NCI-H524 (cell line): ENCODE measurements around the gene MOB2.
"Not testable (repeated sequence)": the region's sequence is repeated elsewhere in the genome, so short reads cannot be mapped to it uniquely, and the experiment has no call there.

ENCODE experiments used
- DNase-seq, 2 experiments: peaks; one replicate each; lab custom pipeline; 2025; lab: John Stamatoyannopoulos, UW

Gene MOB2

DNA sequence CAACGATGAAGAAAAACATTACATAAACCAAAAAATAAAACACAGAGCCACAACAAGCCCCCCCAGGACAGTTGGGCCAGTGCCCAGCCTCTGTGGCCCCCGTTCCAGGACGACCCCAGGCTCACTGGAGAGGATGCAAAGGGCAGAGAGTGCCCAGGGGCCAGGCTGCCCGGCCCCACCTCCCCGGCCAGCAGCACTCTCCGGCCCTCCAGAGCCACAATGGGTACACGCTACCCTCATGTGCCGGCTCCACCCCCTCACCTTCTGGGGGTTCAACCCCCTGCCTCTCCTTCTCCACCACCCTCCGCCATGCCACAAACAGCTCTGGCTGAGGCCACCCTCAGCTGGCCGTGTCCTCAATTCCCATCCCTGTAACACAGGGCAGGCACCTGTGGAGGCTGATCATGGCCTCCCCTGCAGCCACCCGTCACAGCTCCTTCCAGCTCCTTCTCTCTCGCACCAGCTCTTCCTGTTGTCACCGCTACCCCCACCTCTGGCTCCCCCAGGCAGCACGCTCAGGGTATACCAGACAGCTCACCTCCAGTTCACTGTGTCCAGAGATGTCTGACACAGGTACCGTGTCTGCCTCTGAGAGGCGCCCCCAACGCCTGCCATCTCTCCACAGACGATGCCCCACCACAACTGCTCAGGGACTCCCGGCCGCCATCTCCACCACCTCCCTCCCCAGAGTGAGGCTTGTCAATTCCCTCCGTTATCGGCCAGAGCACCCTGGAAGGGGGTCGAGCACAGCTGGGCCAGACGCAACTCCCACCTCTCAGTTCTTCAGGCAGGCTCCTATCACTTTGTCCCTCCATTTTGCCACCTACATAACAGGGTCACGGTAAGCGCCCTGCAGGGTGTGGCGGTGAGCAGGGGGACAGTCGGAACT, 30.8 kb upstream of the MOB2 start:
- no peak for DNase-seq

DNA sequence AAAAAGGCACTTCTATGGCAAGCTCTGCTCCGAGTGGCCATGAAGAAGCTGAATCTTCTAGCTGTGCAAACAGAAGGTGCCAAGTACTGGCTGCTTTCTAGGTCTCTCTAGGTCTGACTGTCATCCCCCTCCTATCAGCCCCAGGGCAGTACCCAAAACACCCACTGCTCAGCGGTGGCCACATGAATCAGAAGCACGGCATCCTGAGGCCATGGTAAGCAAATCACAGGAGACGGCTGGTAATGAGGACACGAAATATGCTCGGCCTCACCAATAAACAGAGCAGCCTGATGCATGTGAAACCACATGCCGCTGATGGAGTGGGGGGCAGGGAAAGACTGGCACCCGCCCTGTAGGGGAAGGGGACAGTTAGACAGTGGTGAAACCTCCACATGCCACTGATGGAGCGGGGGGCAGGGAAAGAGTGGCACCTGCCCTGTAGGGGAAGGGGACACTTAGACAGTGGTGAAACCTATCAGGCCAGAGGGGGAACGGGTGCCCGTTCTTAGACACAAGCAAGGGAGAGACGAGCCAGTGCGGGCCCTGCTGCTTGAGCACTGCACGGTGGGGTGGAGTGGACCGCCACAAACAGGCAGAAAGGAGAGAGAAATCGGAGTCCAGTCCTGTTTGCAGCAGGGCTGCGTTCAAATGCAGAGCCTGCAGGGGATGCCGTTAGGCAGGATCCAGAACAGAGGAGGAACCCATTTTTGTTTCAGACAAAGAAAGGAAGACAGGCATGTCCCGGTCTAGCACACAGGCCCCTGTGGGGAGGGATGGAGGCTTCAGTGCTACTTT, 29.9 kb upstream of the MOB2 start:
- DNase-seq, result no peak

DNA sequence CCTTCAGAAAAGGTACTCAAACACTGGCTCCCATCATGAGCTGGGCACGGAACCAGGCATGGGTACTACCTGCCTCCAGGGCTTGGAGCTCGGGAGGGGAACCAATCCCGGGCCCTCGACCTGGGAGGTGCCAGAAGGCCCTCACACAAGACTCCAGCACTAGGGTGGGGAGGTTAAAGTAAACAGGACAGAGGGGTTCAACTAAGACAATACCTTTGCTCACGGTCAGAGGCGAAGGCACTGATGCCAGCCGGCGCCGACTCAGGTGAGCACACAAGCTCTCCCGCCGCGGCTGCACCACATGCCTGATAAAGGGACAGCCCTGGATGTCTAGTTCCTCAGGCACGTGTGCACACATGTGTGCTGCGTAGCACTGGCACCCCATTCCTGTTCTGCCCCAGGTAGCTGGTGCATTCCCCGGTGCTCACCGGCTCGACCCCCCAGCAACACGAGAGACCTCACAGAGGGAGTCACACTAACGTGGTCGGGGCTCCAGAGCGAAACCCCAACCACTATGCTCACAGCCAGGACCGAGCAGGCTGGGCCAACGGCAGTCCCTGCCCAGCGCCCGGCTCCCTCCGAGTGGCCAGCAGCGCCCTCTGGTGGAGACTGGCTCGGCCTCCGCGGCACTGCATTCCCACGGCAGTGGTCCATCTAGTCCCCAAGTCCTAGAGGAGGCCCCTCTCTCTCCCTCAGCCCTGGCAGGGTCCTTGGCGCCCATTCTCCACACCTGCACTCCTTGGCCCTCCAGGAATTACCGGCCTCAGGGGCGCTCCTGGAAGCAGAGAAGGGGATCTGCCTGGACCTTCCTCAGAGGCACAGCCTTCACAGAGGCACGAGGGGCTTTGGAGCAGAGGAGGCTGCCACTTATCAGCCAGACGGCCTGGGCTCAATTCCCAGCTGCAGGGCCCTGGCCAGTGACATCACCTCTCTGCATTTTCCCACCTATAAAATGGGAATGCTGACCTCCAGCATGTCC, 28.8 kb upstream of the MOB2 start:
- DNase-seq, result peak; percentile 2 to 42

DNA sequence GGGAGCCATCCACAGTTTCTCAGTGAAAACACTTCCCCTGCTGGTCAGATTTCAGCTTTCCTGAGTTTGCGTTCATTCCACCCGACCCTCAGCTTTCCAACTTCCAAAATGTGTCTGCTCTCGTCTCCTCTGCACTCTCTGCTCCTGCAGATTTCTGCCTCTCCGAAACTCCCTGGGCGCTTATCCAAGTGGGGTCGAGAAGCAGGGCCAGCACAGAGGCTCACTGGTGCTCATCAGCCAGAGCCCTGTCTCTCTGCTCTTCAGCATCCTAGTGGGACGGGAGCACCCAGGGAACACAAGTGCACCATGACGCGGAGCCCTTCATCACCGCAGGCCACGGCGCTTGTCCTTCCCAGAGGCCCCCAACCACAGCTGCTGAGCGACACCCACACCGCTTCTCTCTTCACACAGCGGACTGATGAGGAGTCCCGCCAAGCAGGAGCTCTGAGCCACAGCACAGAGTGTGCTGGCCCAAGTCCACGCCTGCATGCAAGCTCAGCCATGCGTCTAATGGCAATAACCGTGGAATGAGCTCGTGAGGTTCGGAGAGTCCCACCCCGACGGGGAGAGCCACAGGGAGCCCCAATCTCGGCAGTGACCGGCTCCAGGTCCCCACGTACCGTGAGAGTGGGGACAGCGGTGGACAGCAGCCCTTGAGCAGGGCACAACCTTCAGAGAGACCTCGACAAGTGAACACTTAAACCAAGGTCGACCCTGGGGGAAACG, 27.9 kb upstream of the MOB2 start:
- no peak for DNase-seq

DNA sequence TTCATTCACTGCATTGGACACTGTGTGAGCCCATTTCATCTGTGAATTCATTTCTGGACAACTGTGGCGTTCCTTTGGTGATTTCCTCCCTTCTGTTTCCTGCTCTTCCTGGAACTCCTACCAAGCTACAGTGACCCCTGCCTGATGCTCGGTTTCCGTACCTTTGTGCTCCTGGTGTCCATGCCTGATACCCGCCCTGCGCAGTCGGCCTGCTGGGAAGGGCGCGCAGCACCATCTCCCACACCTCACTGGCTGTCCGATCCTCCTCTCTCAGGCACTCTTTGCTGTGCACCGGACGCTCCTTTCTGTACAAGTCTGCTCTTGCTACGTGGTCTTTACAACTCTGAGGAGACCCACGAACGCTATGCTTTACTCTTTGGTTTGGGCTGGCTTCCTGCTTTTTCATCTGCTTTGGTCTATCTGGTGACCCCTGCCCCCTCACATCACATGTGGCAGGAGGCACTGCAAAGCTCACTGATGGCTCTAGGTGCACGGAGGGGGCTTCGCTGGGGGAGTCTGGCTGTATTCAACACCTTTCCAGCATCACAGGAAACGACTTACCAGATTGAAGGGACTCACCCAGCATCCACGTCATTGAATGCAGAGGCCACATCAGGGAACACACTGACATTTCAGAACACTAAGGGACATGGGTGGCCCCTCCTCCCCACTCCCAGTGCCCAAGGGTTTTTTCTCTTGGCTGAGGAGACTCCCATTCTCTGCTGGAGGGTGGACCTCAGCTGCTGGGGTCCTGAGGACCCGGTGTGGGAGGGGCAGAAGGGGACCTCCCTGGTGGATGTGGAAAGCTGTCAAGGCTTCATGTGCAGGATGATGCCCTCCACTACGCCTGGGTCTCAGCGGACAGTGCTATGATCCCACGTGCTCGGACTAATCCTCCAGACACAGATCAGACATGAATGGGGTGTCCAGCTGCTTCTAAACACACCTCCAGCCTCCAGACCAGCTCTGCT, 27.0 kb upstream of the MOB2 start:
- DNase-seq, result no peak

DNA sequence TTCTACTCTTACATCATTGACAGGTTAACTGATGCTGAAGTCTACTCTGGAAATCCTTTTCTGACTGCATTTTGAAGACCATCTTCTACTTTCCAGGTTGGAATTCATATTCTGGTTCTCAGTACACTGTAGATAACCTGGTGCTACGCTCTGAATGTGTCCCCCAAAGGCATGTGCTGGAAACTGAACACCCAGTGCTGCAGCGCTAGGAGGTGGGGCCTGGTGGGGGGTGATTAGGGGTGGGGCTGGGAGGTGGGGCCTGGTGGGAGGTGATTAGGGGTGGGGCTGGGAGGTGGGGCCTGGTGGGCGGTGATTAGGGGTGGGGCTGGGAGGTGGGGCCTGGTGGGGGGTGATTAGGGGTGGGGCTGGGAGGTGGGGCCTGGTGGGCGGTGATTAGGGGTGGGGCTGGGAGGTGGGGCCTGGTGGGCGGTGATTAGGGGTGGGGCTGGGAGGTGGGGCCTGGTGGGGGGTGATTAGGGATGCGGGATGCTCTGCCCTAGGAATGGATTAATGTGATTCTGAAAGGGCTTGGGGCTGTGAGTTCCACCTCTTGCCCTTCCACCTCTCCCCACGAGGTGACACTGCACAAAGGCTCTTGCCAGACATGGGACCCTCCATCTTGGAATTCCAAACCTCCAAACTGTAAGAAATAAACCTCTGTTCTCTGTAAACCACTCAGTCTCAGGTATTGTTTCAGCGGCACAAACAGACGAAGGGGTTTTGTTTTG, 26.1 kb upstream of the MOB2 start:
- peak in 1 of 2 experiments; percentile 3 for DNase-seq

DNA sequence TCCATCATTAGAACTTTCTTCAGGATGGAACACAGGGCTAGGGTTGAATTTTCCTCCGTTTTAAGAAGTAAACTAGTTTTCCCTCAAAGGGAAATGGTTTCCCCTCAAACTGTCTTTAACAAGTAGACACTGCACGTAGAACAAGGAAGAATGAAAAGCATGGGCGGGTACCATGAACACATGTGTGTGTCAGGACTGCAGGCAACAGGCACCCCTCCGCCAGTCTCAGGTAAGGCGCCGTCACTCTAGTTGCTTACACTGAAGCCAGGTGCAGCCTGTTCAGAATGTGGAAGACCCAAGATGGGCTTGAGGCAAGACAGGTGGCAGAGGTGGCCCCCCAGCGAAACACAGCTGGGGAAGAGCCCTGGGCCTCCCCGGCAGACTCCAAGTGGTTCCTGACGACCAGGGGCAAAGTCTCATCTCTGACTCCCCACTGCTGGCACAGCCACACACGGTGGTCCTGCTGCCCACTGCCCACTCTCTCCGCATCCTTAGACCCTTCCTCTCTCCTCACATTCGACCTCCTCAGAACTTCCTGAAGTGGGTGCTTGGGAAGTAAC, 25.4 kb upstream of the MOB2 start:
- no peak for DNase-seq

DNA sequence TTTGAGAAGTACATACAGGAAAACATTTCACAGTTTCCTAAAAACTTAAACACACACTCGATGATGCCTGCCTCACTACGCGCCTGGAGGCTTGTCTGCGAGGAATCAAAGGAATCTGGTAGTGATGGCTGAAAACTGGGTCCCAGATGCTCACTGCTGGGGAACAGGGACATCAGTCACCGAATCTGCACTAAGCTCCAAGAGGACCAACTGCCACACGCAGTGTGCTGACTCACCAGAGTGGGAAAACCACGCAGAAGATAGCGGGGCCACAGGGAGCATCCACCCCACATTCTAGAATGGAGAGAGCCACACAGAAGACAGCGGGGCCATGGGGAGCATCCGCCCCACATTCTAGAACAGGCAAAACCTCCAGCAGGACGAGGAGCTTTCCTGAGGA, 24.3 kb upstream of the MOB2 start:
- no peak for DNase-seq

DNA sequence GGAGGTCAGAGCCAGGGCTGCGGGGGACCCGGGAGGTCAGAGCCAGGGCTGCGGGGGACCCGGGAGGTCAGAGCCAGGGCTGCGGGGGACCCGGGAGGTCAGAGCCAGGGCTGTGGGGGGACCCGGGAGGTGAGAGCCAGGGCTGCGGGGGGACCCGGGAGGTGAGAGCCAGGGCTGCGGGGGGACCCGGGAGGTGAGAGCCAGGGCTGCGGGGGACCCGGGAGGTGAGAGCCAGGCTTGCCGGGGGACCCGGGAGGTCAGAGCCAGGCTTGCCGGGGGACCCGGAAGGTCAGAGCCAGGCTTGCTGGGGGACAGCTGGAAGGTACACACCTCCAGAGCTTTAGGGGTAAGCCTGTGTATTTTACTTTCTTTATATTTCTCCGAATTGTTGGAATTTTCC, 23.8 kb upstream of the MOB2 start:
- not testable (repeated sequence) for DNase-seq

DNA sequence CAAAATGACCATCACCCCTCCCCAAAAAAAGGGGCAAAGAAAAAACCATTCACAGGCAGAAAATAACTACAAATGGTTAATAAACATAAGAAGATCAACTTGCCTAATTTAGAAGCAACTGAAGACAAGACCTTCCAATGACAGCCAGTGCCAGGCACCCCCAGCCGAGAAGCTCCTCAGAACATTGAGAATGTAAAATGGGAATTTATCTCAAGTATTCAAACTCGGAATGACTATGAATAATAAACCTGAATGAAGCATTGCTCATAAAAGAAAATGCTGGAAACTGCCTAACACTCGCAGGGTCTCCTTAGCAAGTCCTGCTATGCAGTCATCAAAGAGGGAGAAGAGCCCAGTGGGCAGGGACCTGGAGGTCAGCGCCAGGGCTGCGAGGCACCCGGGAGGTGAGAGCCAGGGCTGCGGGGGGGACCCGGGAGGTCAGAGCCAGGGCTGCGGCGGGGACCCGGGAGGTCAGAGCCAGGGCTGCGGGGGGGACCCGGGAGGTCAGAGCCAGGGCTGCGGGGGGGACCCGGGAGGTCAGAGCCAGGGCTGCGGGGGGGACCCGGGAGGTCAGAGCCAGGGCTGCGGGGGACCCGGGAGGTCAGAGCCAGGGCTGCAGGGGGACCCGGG, 23.2 kb upstream of the MOB2 start:
- no peak for DNase-seq

DNA sequence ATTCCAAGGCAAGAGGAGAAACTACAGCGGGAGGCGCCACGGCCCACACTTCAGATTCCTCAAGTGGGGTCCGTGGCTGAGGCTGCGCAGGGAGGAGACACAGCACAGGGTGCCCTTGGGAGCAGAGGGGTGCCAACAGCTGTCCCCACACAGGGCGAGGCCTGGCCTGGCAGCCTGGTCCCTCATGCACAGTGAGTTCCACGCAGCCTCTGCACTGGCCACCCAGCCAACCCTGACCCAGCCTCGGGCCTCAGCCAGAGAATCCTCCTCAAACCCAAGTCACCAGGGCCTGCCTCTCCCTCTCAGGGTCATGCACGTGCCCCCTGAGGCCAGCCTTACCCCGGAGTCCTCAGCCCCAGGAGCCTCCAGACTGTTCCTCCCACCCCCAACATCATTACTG, 22.4 kb upstream of the MOB2 start:
- no peak for DNase-seq

DNA sequence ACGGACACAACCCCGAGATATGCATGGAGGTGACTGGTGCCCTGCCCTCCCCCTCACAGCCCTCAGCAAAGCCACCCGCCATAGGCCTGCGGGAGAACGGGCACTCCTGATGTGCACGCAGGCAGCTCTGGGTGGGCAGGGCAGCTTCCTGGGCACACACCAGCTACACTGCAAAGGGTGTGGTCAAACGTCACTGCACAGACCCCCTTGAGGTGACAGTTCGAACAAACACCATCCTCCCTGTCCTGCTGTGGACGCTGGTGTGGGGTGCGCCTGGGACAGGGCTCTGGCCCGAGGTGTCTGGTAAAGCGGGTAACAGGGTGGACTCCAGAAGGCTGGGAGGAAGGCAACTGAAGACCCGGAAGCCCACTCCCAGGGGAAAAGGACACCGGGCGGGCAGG, 21.9 kb upstream of the MOB2 start:
- DNase-seq, result no peak

DNA sequence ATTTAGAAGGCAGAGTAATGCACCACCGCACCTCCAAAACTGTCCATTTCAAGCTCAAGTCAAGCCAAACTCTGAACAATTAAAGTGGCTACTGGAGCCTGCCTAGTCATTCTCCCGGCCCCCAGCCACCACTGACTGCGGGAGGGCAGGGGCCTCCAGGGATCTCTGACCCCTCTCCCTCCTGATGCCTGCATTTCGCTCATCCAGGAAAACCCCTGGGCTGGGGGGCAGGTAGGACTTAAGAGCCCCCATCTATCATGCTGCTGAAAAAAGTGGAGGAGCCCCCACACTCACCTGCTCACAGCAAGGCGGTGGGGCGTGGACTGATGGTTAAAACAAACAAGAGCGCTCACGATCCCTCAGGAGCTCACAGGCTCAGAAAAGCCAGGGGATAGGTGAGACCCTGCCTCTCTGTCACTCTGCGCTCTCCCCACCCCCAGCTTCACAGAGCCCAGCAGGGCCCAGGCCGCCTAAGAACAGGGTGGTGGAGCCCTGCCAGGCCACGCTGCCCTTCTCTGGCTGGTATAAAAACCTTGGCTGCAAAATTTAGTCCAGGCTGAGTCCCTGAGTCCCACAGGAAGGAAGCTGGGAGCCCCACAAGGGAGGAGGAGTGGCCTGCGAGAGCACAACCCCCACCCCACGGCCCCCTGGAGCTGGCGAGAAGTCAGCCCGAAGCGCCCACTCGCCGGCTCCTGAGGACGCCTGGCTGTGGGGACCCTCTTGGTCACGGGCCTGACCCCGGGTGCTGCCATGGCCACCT, 21.0 kb upstream of the MOB2 start:
- DNase-seq, result no peak

DNA sequence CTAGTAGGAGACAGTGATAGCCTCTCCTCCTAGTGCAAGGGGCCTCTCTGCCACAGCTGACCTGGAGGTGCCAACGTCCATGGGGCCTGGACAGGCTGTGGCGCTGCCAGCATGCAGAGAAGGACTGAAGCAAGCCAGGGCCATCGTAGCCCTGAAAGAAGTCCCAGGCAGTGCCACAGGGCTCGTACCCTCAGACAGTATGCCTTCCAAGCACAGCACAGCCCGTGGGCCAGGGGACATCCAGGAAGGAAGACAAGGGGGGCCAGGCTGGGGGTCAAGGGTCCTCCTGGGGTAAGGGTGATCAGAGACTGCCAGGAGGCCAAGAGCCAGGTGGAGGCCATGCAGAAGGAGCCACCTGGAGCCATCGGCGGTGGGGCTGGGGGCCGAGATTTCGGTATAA, 20.4 kb upstream of the MOB2 start:
- no peak for DNase-seq

DNA sequence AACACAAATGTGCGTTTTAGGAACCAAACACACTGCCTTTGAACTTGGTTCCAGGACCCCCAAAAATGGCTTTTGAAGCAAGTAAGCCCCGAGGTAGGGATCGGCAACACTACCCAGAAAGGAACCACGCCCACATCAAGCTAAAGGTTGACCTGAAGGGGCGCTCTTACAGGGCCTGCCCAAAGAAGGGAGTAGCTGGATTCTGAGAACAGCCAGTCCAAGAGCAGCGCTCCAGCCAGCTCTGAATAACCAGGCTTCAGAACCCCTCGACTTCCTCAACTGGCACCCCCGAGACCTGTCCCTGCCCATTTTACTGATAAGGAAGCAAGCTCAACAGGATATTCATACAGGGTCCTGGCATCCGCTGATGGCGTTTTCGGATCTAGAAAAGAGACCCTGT, 18.9 kb upstream of the MOB2 start:
- DNase-seq, result no peak

DNA sequence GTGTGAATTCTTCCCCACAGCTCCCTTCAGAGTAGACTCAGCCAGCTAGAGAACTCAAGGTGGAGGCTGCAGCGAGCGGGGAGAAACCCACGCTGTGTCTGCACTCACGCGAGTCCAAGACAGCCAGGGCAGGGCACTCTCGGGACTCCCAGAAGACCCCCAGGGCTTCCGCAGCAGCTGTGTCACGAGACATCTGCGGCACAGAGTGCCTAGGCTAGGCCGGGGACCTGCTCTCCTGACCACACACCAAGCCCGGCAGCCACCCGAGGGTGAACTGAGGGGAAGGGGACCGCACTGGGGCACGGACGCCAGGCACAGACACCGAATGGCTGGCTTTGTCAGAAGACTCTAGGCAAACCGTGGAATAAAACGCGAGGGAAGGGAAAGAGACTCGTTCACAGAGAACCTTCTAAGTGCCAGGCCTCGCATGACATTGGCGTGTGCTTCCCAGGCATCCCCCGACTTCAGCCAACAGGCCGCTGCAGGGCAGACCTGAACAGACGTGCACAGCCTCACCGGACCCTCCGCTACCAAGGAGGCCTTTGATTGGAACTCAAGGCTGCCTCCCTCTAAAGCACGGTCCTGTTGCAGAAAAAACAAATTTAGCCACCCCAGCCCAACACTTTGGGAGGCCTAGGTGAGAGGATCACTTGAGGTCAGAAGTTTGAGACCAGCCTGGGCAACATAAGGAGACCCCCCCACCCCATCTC, 18.2 kb upstream of the MOB2 start:
- no peak for DNase-seq

DNA sequence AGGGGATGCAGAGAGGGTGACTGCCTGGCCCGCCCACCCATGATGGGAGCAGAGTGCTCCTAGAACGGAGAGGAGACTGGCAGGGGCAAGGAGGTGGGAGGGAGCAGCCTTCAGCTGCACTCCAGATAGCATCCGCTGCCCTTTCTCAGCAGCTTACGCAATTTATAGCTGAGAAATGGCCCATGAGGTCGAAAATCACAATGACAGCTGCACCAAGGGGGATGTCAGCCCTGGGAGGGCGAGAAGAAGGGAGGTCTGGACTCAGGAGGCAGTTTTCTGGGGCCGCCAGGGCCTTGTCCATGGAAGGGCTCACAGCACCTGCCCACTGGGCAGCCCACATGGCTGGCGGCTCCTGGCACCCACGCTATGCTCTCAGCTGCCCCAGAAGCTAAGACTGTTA, 17.6 kb upstream of the MOB2 start:
- DNase-seq, result no peak
